ENCODE data around the gene INTS6.

DNA sequence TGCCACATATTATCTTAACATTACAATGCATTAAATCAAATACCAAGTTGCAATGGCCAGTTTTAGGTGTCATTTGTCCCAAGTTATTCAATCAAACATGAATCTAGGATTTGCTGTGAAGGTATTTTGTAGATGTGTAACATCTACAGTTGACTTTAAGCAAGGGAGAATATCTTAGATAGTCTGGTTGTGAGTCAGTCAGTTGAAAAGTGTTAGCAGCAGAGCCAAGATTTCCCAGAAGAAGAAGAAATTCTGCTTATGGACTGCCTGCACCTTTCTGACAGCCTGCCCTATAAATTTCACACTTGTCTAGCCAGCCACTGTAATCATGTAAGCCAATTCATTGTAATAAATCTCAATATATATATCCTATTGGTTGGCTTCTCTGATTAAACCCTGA lies 41.3 kb upstream of the INTS6 start:
- TF ChIP-seq EZH2 (IDR thresholded peaks at IDR 0.05; ENCODE audit: insufficient read depth, poor library complexity, severe bottlenecking): no peak
- no peak for TF ChIP-seq EZH2phosphoT487 (IDR thresholded peaks at IDR 0.05; ENCODE audit: insufficient read depth, low read depth)
